Mucosa of rectum (tissue), 2 donors: ENCODE data around the gene CMTM8.

ENCODE experiments used
- H3K27ac ChIP-seq, 2 donors: one replicate each; pipeline ENCODE4 v1.7.0; 2013; ENCODE audit warnings: inconsistent platforms in 2 of 2, low read depth in 2 of 2, low read length in 2 of 2
- H3K27me3 ChIP-seq, 2 donors: one replicate each; pipeline ENCODE4 v1.7.0; 2013; ENCODE audit warnings: low read length in 2 of 2; ENCODE audit not compliant: control insufficient read depth in 2 of 2, insufficient read depth in 2 of 2
- H3K36me3 ChIP-seq, 2 donors: one replicate each; pipeline ENCODE4 v1.7.0; 2013; ENCODE audit warnings: low read length in 2 of 2; ENCODE audit not compliant: control insufficient read depth in 2 of 2, insufficient read depth in 2 of 2
- H3K4me1 ChIP-seq, 2 donors: one replicate each; pipeline ENCODE4 v1.7.0; 2013; ENCODE audit warnings: low read length in 2 of 2, mild to moderate bottlenecking in 1 of 2; ENCODE audit not compliant: control insufficient read depth in 2 of 2, insufficient read depth in 2 of 2
- H3K4me3 ChIP-seq, 2 donors: one replicate each; pipeline ENCODE4 v1.7.0; 2013; ENCODE audit warnings: low read length in 2 of 2
- H3K9ac ChIP-seq, 2 donors: one replicate each; pipeline ENCODE4 v1.7.0; 2013; ENCODE audit warnings: low read length in 2 of 2, low read depth in 1 of 2, mild to moderate bottlenecking in 1 of 2
- H3K9me3 ChIP-seq, 2 donors: one replicate each; pipeline ENCODE4 v1.7.0; 2013; ENCODE audit warnings: low read length in 2 of 2; ENCODE audit not compliant: control insufficient read depth in 2 of 2
- donor health status: healthy.
- donor health status: Normal muscosa, but diverticular disease.

CMTM8 gene

GRCh38 chr3:32349184-32349583 lies 110.7 kb downstream of the CMTM8 start:
- Histone ChIP-seq H3K9ac (no peak overlapping the region), H3K4me1 (no peaks in the 10 kb centered on the region), H3K4me3 (no peak overlapping the region), H3K27ac (no peak overlapping the region), H3K36me3 (no peaks in the 10 kb centered on the region), H3K9me3 (no peaks in the 10 kb centered on the region), H3K27me3 (no peaks in the 10 kb centered on the region)

GRCh38 chr3:32352563-32352962 lies 114.1 kb downstream of the CMTM8 start:
- Histone ChIP-seq H3K9me3 (no peaks in the 10 kb centered on the region), H3K27me3 (no peaks in the 10 kb centered on the region), H3K9ac (no peak overlapping the region), H3K36me3 (no peaks in the 10 kb centered on the region), H3K4me1 (no peaks in the 10 kb centered on the region), H3K27ac (no peak overlapping the region), H3K4me3 (no peak overlapping the region)

DNA sequence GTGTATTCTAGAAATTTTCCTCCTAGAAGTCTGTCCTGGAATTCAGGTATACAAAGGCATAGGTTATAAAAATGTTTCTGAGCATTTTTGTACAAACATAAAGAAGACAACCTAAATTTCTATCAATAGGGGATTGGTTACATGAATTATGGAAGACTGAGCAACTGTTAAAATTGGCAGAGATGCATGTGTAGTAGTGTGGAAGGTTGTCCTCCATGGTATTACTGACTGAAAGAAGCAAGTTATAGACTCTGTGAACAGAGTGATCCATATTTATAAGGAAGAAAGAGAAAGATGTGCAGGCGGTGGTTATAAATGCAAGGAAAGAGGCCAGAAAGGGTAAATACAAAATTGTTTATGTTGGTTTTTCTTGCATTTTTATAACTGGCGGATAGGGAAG lies 114.9 kb downstream of the CMTM8 start:
- no peaks in the 10 kb centered on the region for H3K9me3 ChIP-seq
- H3K9ac ChIP-seq: no peak overlapping the region
- H3K27me3 ChIP-seq: no peaks in the 10 kb centered on the region
- no peak overlapping the region for H3K27ac ChIP-seq
- no peak overlapping the region for H3K4me3 ChIP-seq
- no peaks in the 10 kb centered on the region for H3K4me1 ChIP-seq
- no peaks in the 10 kb centered on the region for H3K36me3 ChIP-seq

DNA sequence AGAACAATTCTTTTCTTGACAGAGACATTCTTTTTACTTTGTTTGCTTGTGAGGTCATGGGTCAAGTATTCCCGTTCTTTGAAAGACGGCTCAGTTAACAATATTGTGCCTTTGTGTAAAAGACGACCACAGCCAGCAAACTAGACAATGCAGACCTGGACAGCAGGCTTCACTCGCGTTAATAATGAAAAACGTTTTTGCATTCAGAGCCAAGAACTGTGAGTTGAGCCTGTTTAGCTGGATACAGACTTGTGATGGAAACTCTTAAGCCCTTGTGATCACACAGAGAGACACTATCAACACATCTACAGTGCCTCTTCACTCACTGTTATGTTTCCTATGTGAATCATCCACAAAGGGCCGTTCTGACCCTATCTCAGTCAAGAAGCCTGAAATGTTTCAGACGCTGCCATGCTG lies 115.9 kb downstream of the CMTM8 start:
- Histone ChIP-seq H3K27me3 (no peaks in the 10 kb centered on the region), H3K9ac (no peak overlapping the region), H3K36me3 (no peaks in the 10 kb centered on the region), H3K27ac (no peak overlapping the region), H3K4me3 (no peak overlapping the region), H3K4me1 (no peaks in the 10 kb centered on the region), H3K9me3 (no peaks in the 10 kb centered on the region)

DNA sequence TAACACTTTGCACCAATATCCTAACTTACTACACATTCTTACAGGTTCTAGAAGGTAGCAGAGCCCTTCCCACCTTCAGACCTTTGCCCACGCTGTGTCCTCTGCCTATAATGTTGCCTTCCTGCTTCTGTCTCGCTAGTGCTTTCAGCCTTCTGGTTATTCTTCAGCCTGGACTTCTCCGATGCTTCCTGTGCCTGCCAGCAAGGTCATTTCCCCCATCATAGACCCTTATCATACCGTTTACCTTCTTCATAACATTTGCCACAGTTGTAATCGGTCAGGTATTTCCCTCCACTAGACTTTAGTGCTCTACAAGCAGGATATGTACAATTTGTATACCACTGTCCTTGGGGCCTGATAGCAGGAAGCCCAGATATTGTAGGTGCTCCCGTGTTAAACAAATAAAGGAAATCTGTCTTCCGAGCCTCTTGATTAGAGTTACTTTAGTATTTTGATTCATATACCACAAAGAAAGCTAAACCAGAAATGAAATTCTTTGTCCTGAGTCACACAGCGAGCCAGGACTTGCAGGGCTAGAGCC lies 117.3 kb downstream of the CMTM8 start:
- no peaks in the 10 kb centered on the region for H3K36me3 ChIP-seq
- H3K27ac ChIP-seq: no peak overlapping the region

GRCh38 chr3:32359766-32360492 lies 121.4 kb downstream of the CMTM8 start:
- Histone ChIP-seq H3K27ac (no peak overlapping the region), H3K9ac (no peak overlapping the region), H3K27me3 (no peaks in the 10 kb centered on the region), H3K36me3 (peaks cover 0 to 3% of the 10 kb centered on the region in 2 donors), H3K4me1 (no peaks in the 10 kb centered on the region), H3K4me3 (no peak overlapping the region), H3K9me3 (no peaks in the 10 kb centered on the region)

More for the DNA sequence above, 117.3 kb downstream of the CMTM8 start:
- Histone ChIP-seq H3K9ac (no peak overlapping the region), H3K4me3 (no peak overlapping the region), H3K4me1 (no peaks in the 10 kb centered on the region), H3K27me3 (no peaks in the 10 kb centered on the region), H3K9me3 (no peaks in the 10 kb centered on the region)

DNA sequence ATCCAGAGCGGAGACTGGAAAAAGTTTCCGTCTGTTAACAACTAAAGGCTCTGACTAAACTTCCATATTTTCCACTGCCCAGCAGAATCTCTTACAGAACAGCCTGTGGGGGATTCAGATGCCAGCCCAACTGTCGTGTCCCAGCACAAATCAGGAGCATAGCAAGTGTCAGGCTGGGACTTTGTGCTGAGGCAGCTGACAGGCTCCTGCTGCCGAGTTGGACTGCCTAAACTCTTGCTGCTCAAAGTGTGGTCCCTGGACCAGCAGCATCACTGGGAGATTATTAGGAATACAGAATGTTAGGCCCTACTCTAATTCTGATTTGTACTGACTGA lies 122.0 kb downstream of the CMTM8 start:
- Histone ChIP-seq H3K9ac (no peak overlapping the region), H3K9me3 (no peaks in the 10 kb centered on the region), H3K27ac (no peak overlapping the region)

DNA sequence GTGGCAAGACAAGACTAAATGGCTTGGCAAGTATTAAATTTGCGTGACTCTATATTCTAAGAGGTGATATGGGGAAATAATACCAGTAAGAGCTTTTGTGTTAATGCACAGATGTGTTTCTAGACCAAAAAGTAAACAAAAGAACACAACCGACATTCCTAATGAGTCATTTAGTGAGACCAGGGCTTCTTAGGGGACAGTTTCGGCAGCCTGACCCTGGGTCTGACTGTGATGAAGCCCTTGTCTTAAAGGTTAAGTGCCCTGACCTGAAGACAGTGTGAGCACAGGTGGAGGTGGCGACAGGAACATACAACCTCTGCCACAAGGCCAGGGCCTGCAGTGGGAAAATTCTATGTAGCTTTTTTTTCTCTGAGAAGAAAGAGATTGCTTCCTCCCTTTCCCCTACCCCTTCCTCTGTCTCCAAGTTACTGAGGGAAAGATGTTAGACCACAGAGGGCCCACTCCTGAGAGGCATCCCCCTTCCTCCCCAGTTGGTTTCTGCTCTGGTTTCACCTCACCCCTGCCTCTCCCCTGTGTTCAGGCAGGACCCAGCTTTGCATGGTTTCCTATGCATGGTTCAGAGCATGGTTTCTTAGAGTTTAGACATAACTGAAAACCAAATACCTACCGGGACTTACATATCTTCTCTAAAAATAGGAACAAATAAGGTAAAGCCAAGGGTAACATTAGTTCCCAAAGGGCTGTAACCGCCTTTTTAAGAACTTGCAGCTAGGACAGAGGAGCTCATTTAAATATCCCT lies 128.3 kb downstream of the CMTM8 start:
- no peak overlapping the region for H3K9ac ChIP-seq
- H3K4me3 ChIP-seq: no peak overlapping the region
- H3K9me3 ChIP-seq: no peaks in the 10 kb centered on the region
- H3K27ac ChIP-seq: no peak overlapping the region
- peaks cover 3% of the 10 kb centered on the region in 2 donors for H3K36me3 ChIP-seq
- no peaks in the 10 kb centered on the region for H3K27me3 ChIP-seq
- no peaks in the 10 kb centered on the region for H3K4me1 ChIP-seq

More for the DNA sequence above, 122.0 kb downstream of the CMTM8 start:
- no peaks in the 10 kb centered on the region for H3K4me1 ChIP-seq
- H3K36me3 ChIP-seq: peaks cover 0 to 3% of the 10 kb centered on the region in 2 donors
- H3K27me3 ChIP-seq: no peaks in the 10 kb centered on the region
- H3K4me3 ChIP-seq: no peak overlapping the region

DNA sequence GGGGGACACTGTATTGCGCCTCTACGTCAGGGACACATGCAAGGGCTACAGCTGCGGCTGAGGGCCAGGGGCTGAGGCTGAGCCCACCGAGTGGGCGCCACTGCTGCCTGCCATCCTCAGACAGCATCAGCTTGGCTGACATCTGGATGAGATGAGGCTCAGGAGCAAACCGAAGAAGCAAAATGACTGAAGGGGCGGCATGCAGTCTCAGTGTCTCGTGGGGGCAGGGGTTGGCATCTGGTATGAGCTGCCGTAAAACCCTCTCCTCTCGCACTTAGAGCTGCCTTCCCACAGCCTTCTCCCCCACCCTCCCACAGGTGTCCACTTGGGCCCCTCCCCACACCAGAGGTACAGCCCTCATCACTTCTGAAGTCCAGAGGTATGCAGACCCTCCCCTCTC lies 129.0 kb downstream of the CMTM8 start:
- Histone ChIP-seq H3K36me3 (peaks cover under 1 to 3% of the 10 kb centered on the region in 2 donors), H3K4me3 (no peak overlapping the region), H3K27me3 (no peaks in the 10 kb centered on the region), H3K27ac (no peak overlapping the region), H3K4me1 (no peaks in the 10 kb centered on the region), H3K9me3 (no peaks in the 10 kb centered on the region), H3K9ac (no peak overlapping the region)

DNA sequence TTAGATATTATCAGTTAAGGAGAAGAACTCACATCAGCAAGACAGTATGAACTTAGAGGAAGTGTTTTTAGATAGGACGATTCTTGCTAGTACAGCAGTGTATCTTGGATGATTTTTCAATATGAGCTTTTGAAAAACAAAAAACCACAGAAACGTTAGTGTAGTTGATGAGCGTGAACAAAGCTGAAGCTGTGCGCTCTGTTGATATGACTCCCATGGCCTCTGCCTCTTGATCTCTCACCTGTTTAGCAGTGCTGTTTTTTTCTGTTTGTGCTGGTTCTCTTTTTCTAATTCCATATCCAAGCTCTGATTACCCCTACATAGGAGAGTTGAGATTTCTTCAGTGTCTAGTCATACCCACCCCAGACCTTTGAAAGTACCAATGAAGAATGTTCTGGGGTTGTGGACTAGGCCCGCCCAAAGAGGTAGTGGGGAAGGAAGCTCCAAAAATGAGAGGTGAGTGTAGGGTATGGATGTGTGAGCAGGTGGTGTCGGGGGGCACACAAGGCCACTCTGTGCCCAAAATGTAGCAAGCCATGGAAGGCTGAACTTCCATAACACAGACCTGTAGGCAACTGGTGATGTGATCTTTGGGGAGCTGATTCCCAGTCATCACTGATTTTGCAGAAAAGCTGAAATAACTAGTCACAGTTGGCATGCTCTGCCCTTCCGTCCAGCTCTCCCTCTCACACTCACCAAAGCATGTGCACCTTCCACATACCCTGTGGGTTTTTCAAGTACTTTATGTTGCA lies 133.2 kb downstream of the CMTM8 start:
- no peak overlapping the region for H3K9ac ChIP-seq
- H3K27ac ChIP-seq: no peak overlapping the region
- H3K4me3 ChIP-seq: no peak overlapping the region
- no peaks in the 10 kb centered on the region for H3K4me1 ChIP-seq
- H3K9me3 ChIP-seq: no peaks in the 10 kb centered on the region
- H3K36me3 ChIP-seq: peaks cover 0 to 3% of the 10 kb centered on the region in 2 donors
- no peaks in the 10 kb centered on the region for H3K27me3 ChIP-seq
